Loucy (cell line): ENCODE data around the gene ZSWIM6.

Experiments used
- H2AFZ ChIP-seq: fragments of 200-600 bp; sonication (generic); 2 replicates; pipeline ENCODE4 v1.6.0; 2016; ENCODE audit warnings: antibody characterized with exemption, mild to moderate bottlenecking, low read length, moderate library complexity
- H3F3A ChIP-seq: fragments of 200-600 bp; 2 replicates; pipeline ENCODE4 v1.6.0; 2016; ENCODE audit warnings: antibody characterized with exemption, low read depth, mild to moderate bottlenecking
- H3K27me3 ChIP-seq: fragments of 200-600 bp; sonication (generic); 2 replicates; pipeline ENCODE4 v1.6.1; 2014; ENCODE audit warnings: low read length, mild to moderate bottlenecking; ENCODE audit not compliant: insufficient read depth, poor library complexity, severe bottlenecking
- H3K36me3 ChIP-seq: fragments of 200-600 bp; sonication (generic); 2 replicates; pipeline ENCODE4 v1.6.1; 2016; ENCODE audit warnings: low read length; ENCODE audit not compliant: insufficient read depth
- H3K4me1 ChIP-seq: fragments of 200-600 bp; sonication (generic); 2 replicates; pipeline ENCODE4 v1.5.1; 2014; ENCODE audit warnings: low read length, mild to moderate bottlenecking; ENCODE audit not compliant: insufficient read depth, poor library complexity, severe bottlenecking
- H3K4me2 ChIP-seq: fragments of 200-600 bp; sonication (generic); 2 replicates; pipeline ENCODE4 v1.6.0; 2014; ENCODE audit warnings: antibody characterized with exemption, low read length, low read depth, mild to moderate bottlenecking; ENCODE audit not compliant: poor library complexity, severe bottlenecking
- H3K4me3 ChIP-seq: fragments of 200-600 bp; sonication (generic); 2 replicates; pipeline ENCODE4 v1.5.1; 2014; ENCODE audit warnings: low read length, mild to moderate bottlenecking, mixed read lengths; ENCODE audit not compliant: poor library complexity, severe bottlenecking
- H3K79me2 ChIP-seq: fragments of 200-600 bp; sonication (generic); 2 replicates; pipeline ENCODE4 v1.6.1; 2014; ENCODE audit warnings: low read length; ENCODE audit not compliant: insufficient read depth
- H3K9ac ChIP-seq: fragments of 200-600 bp; sonication (generic); 2 replicates; pipeline ENCODE4 v1.6.0; 2014; ENCODE audit warnings: mild to moderate bottlenecking, low read depth, low read length, moderate library complexity; ENCODE audit not compliant: poor library complexity, severe bottlenecking
- H3K9me2 ChIP-seq: fragments of 200-600 bp; sonication (generic); replicated peaks from 2 replicates; pipeline ENCODE4 v1.6.1; 2016; ENCODE audit warnings: low read depth, low read length, mixed read lengths
- H3K9me3 ChIP-seq: fragments of 200-600 bp; sonication (generic); 2 replicates; pipeline ENCODE4 v1.6.1; 2014; ENCODE audit warnings: mild to moderate bottlenecking, antibody characterized with exemption, low read length, low read depth; ENCODE audit not compliant: insufficient read depth
- H4K20me1 ChIP-seq: fragments of 200-600 bp; sonication (generic); 2 replicates; pipeline ENCODE4 v1.6.0; 2014; ENCODE audit warnings: antibody characterized with exemption, low read length, mild to moderate bottlenecking; ENCODE audit not compliant: insufficient read depth, poor library complexity, severe bottlenecking
- EZH2phosphoT487 ChIP-seq: fragments of 200-600 bp; IDR thresholded peaks from 2 replicates; pipeline ENCODE4 v1.6.1; 2018; ENCODE audit warnings: antibody characterized with exemption, mild to moderate bottlenecking, moderate library complexity, borderline replicate concordance
- TF ChIP-seq, protein P1 (sequence below): fragments of 200-600 bp; sonication (generic); conservative IDR thresholded peaks from 2 replicates; pipeline ENCODE4 v1.5.1; 2014; ENCODE audit warnings: mild to moderate bottlenecking, antibody characterized with exemption, low read length

Gene ZSWIM6

GRCh38 chr5:61397238-61397637, 65.2 kb downstream of the ZSWIM6 start:
- TF ChIP-seq, protein P1, sequence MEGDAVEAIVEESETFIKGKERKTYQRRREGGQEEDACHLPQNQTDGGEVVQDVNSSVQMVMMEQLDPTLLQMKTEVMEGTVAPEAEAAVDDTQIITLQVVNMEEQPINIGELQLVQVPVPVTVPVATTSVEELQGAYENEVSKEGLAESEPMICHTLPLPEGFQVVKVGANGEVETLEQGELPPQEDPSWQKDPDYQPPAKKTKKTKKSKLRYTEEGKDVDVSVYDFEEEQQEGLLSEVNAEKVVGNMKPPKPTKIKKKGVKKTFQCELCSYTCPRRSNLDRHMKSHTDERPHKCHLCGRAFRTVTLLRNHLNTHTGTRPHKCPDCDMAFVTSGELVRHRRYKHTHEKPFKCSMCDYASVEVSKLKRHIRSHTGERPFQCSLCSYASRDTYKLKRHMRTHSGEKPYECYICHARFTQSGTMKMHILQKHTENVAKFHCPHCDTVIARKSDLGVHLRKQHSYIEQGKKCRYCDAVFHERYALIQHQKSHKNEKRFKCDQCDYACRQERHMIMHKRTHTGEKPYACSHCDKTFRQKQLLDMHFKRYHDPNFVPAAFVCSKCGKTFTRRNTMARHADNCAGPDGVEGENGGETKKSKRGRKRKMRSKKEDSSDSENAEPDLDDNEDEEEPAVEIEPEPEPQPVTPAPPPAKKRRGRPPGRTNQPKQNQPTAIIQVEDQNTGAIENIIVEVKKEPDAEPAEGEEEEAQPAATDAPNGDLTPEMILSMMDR = no peak
- no peak for TF ChIP-seq EZH2phosphoT487
- H3F3A ChIP-seq = no peaks in the 10 kb centered on the region
- H3K4me2 ChIP-seq = no peak overlapping the region
- no peaks in the 10 kb centered on the region for H3K36me3 ChIP-seq
- H3K4me1 ChIP-seq = no peaks in the 10 kb centered on the region
- H3K27me3 ChIP-seq = no peaks in the 10 kb centered on the region
- H4K20me1 ChIP-seq = peaks cover 10% of the 10 kb centered on the region
- H3K79me2 ChIP-seq = peaks cover 3% of the 10 kb centered on the region; the same call in 1 of the 2 replicates
- no peaks in the 10 kb centered on the region for H3K9me3 ChIP-seq
- H3K9me2 ChIP-seq = no peaks in the 10 kb centered on the region
- H3K4me3 ChIP-seq = no peak overlapping the region
- H2AFZ ChIP-seq = no peak overlapping the region
- H3K9ac ChIP-seq = no peak overlapping the region

DNA sequence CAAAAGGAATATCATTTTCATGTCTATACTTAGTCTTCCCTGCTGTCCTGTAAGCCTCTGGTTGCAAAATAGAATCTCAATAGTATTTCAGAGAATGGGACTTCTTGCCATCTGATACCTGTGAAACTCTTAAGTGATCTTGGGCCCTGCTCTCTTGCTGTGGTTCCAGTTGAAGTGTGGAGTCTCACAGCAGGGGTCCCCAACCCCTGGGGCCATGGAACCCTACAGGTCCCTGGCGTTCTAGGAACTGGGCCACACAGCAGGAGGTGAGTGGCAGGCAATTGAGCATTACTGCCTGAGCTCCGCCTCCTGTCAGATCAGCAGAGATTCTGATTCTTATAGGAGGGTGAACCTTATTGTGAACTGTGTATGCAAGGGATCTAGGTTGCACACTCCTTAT, 65.9 kb downstream of the ZSWIM6 start:
- no peak for TF ChIP-seq EZH2phosphoT487
- TF ChIP-seq, protein P1 = no peak
- no peaks in the 10 kb centered on the region for H3K27me3 ChIP-seq
- peaks cover 4% of the 10 kb centered on the region; the same call in 1 of the 2 replicates for H3K79me2 ChIP-seq
- H3K4me3 ChIP-seq = no peak overlapping the region
- H3K9me2 ChIP-seq = no peaks in the 10 kb centered on the region
- H4K20me1 ChIP-seq = peaks cover 10% of the 10 kb centered on the region
- no peak overlapping the region for H3K9ac ChIP-seq
- no peaks in the 10 kb centered on the region for H3F3A ChIP-seq
- H3K9me3 ChIP-seq = no peaks in the 10 kb centered on the region
- H3K36me3 ChIP-seq = no peaks in the 10 kb centered on the region
- no peak overlapping the region for H2AFZ ChIP-seq
- H3K4me2 ChIP-seq = no peak overlapping the region
- H3K4me1 ChIP-seq = no peaks in the 10 kb centered on the region

GRCh38 chr5:61398440-61398839, 66.4 kb downstream of the ZSWIM6 start:
- Histone ChIP-seq H3K4me2 (no peak overlapping the region), H3K79me2 (peaks cover 10% of the 10 kb centered on the region), H4K20me1 (peaks cover 13% of the 10 kb centered on the region), H3K9me3 (no peaks in the 10 kb centered on the region), H3K27me3 (no peaks in the 10 kb centered on the region), H3K4me3 (no peak overlapping the region), H3K9me2 (no peaks in the 10 kb centered on the region), H3K9ac (no peak overlapping the region), H3F3A (no peaks in the 10 kb centered on the region), H3K4me1 (no peaks in the 10 kb centered on the region), H3K36me3 (no peaks in the 10 kb centered on the region), H2AFZ (no peak overlapping the region)
- TF ChIP-seq, protein P1 = no peak
- no peak for TF ChIP-seq EZH2phosphoT487
